GM19467 (cell line): ENCODE data around the gene KRT12.
"Not testable (repeated sequence)": the region's sequence is repeated elsewhere in the genome, so short reads cannot be mapped to it uniquely, and the experiment has no call there.

Experiments used
- ATAC-seq: cut with Tn5 transposase; IDR thresholded peaks from one replicate; pipeline ENCODE4 v1.9.1; 2021; ENCODE audit warnings: mild to moderate bottlenecking, moderate library complexity; ENCODE audit not compliant: unreplicated experiment

KRT12 gene

DNA sequence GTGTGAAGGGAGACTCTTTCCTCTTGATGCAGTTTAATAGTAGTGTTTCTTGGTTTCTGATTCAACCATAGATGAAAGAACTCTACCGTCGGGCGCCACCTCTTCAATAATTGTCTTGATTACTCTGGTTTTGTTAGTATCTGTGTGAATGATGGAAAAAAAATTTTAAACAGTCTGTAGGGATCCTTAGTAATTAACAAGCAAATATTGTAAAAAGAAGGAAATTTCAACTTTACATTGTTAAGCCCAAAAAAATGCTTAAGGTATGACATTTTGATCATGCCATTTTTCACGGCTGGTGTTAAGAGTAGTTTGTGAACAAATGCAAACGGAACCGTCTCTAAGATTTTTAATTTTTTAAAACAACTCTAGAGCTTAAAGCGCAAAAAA, 48.7 kb downstream of the KRT12 start:
- no peak for ATAC-seq

DNA sequence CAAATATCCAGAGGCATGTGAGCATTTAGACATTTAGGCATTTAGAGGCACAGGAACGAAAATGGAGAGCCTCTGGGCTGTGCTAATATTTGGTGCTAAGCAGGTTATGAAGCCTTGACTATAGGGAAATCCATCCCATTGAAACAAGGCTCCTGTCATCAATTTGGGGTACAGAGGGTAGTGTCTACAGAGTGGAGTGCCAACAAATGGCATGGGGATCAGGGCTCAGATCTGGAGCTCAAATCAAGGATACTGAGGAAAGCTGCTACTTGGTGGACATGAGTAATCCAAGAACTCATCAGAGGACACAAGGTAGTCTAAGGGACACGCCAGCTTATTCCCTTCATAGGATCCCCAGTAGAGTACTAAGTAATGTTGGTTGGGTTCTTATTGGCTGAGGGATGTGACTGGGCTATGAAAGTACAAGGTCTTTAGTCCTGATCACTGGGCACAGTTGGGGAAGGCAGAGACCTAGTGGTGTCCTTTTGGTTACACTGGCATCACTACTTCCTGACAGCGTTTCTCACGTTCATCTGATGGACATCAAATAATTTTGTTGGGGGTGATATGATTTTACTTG, 49.8 kb downstream of the KRT12 start:
- no peak for ATAC-seq

DNA sequence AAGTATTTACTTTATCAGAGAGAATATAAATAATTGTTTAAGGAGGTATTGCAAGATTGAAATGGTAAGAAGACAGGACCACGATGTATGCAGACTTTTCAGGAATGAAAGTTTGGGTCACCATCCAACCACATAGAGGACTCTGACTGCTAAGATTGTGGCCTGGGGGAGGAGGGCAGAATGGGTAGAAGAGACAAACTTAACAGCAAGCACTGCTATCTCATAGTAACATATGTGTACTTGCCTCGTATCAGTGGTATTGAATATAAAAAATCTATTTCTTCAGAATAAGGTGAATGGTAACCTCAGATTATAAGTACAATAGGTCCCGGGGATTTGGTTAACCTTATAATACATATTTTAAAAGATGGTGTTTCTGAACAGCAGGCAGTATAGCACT, 50.5 kb downstream of the KRT12 start:
- no peak for ATAC-seq

DNA sequence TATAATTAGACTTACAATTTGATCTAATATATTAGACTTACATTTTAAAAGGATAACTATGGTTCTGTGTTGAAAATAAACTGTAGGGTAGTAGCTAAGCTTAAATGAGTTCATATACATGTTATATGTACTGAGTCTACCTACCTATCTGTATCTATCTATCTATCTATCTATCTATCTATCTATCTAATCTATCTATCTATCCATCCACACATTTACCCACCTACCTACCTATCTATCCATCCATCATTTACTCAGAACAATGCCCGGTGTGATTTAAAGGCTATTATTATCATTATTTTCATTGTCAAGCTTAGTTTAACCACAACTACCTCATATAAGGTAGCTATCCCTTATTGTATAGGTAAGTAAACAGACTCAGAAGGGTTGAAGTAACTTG, 51.6 kb downstream of the KRT12 start:
- ATAC-seq: no peak

DNA sequence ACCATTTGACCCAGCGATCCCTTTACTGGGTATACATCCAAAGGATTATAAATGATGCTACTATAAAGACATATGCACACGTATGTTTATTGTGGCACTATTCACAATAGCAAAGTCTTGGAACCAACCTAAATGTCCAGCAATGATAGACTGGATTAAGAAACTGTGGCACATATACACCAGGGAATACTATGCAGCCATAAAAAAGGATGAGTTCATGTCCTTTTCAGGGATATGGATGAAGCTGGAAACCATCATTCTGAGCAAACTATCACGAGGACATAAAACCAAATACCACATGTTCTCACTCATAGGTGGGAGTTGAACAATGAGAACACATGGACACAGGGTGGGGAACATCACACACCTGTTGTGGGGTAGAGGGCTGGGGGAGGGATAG, 52.4 kb downstream of the KRT12 start:
- ATAC-seq: not testable (repeated sequence)

DNA sequence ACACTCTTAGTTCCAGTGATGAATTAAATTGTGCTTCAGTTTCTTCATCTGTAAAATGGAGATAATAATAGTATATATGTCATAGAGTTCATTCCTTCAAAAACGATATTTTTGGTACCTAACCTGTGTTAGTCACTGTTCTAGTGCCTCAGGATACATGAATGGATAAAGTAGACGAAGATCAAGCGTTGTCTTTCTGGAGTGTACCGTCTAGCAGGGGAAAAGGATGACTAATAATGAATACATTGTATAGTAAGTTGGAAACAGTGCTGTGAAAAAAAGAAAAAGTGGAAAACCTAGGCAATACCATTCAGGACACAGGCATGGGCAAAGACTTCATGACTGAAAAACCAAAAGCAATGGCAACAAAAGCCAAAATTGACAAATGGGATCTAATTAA, 53.2 kb downstream of the KRT12 start:
- no peak for ATAC-seq

DNA sequence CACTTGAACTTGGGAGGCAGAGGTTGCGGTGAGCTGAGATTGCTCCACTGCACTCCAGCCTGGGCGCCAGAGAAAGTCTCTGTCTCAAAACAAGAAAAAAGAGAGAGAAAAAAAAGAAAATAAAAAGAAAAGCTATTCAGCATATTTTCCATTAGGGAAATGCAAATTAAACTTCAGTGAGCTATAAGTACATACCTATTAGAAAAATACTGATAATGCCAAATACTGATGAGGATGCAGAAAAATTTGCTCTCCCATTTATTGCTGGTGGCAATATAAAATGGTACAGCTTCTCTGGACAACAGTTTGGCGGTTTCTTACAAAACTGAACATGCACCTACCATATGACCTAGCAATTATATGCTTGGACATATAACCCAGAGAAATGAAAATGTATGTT, 54.4 kb downstream of the KRT12 start:
- ATAC-seq: no peak
